ENCODE measurements around the gene ASIC1. TPM values are rescaled to one million over a fixed set of nuclear protein-coding genes. Genes with fewer than 3 reads are reported as not detected.
A peak's percentile ranks its signal among the peaks of the same experiment; 100 is the strongest.

The ASIC1 gene
- total RNA-seq, 1 donor from 2014 or later: not detected

- ChIA-PET POLR2A (no interaction called here), CTCF (interaction anchor here (0.6 to 3.0 kb wide), 11 partner anchors 9 to 94 kb away, joined by 3 to 16 read pairs (median 6); partner anchors contain the start of gene RACGAP1)
- no peaks in the 10 kb centered on the region for H3K4me1 Mint-ChIP-seq
- peak; percentile 69 for DNase-seq
- no peak for TF ChIP-seq CTCF (IDR thresholded peaks at IDR 0.05)
- no peak overlapping the region for H3K27ac Mint-ChIP-seq
- intact Hi-C loops (cut with micrococcal nuclease): loop anchor here (1.0 to 5.0 kb wide), 2 partner anchors 17 to 33 kb away; no protein-coding TSS in a partner anchor
- peak; percentile 50 for ATAC-seq (ENCODE audit: low read depth)
- H3K27me3 Mint-ChIP-seq: peaks cover 2% of the 10 kb centered on the region
- H3K36me3 Mint-ChIP-seq (ENCODE audit: low read depth): no peaks in the 10 kb centered on the region
- H3K9me3 Mint-ChIP-seq: no peaks in the 10 kb centered on the region
- H3K4me3 Mint-ChIP-seq: no peak overlapping the region
These were observed 18.1 kb upstream of the ASIC1 start for GRCh38 chr12:50039151-50039835.

- Mint-ChIP-seq H3K9me3 (no peaks in the 10 kb centered on the region), H3K27ac (no peak overlapping the region), H3K27me3 (peaks cover 2% of the 10 kb centered on the region), H3K4me1 (no peaks in the 10 kb centered on the region), H3K36me3 (ENCODE audit: low read depth) (no peaks in the 10 kb centered on the region), H3K4me3 (no peak overlapping the region)
- DNase-seq (no peak), ATAC-seq (ENCODE audit: low read depth) (no peak)
- intact Hi-C loops (cut with micrococcal nuclease): no loop called here
- ChIA-PET CTCF (interaction anchor here (0.7 kb wide), 1 partner anchor 16 kb away, joined by 3 read pairs; no protein-coding TSS in a partner anchor), POLR2A (interaction anchor here (0.5 kb wide), 1 partner anchor 22 kb away, joined by 3 read pairs; no protein-coding TSS in a partner anchor)
- no peak for TF ChIP-seq CTCF (IDR thresholded peaks at IDR 0.05)
These were observed 16.7 kb upstream of the ASIC1 start for GRCh38 chr12:50040657-50041056.

GRCh38 chr12:50041062-50041860 is 16.1 kb upstream of the ASIC1 start:
- CTCF ChIA-PET: no interaction called here
- Mint-ChIP-seq H3K36me3 (ENCODE audit: low read depth) (no peaks in the 10 kb centered on the region), H3K4me1 (no peaks in the 10 kb centered on the region), H3K27ac (no peak overlapping the region), H3K9me3 (no peaks in the 10 kb centered on the region), H3K27me3 (no peaks in the 10 kb centered on the region), H3K4me3 (no peak overlapping the region)
- no peak for DNase-seq
- TF ChIP-seq CTCF (IDR thresholded peaks at IDR 0.05): no peak
- ATAC-seq (ENCODE audit: low read depth): no peak
- intact Hi-C loops (cut with micrococcal nuclease): no loop called here
- POLR2A ChIA-PET: interaction anchor here (0.5 kb wide), 1 partner anchor 23 kb away, joined by 3 read pairs; no protein-coding TSS in a partner anchor

GRCh38 chr12:50041962-50042361 is 15.4 kb upstream of the ASIC1 start:
- TF ChIP-seq CTCF (IDR thresholded peaks at IDR 0.05): no peak
- Mint-ChIP-seq H3K9me3 (no peaks in the 10 kb centered on the region), H3K4me3 (no peak overlapping the region), H3K27ac (no peak overlapping the region), H3K27me3 (no peaks in the 10 kb centered on the region), H3K4me1 (no peaks in the 10 kb centered on the region), H3K36me3 (ENCODE audit: low read depth) (no peaks in the 10 kb centered on the region)
- DNase-seq (no peak), ATAC-seq (ENCODE audit: low read depth) (no peak)
- POLR2A ChIA-PET: no interaction called here
- CTCF ChIA-PET: no interaction called here
- intact Hi-C loops (cut with micrococcal nuclease): no loop called here

- Mint-ChIP-seq H3K9me3 (no peaks in the 10 kb centered on the region), H3K27ac (no peak overlapping the region), H3K27me3 (no peaks in the 10 kb centered on the region), H3K4me3 (no peak overlapping the region), H3K36me3 (ENCODE audit: low read depth) (no peaks in the 10 kb centered on the region), H3K4me1 (no peaks in the 10 kb centered on the region)
- POLR2A ChIA-PET: no interaction called here
- ATAC-seq (ENCODE audit: low read depth) (no peak), DNase-seq (no peak)
- intact Hi-C loops (cut with micrococcal nuclease): no loop called here
- CTCF ChIA-PET: no interaction called here
- TF ChIP-seq CTCF (IDR thresholded peaks at IDR 0.05): no peak
These were observed 14.7 kb upstream of the ASIC1 start for GRCh38 chr12:50042693-50043092.

Measured in activated B cell treated with CpG ODN at 0.5 μM for 24 hours (primary cell).